Neural cell (in vitro differentiated cells): ENCODE results near the gene MALSU1.

ENCODE experiments used
- EP300 ChIP-seq: fragments of 450-650 bp; conservative IDR thresholded peaks from 2 replicates; pipeline ENCODE4 v1.6.1; 2014; ENCODE audit warnings: antibody characterized with exemption, mild to moderate bottlenecking, moderate library complexity; ENCODE audit not compliant: poor library complexity, severe bottlenecking
- TF ChIP-seq, protein P1 (sequence below): fragments of 450-650 bp; IDR thresholded peaks from 2 replicates; pipeline ENCODE4 v1.5.1; 2014; ENCODE audit warnings: antibody characterized with exemption, mild to moderate bottlenecking, moderate library complexity; ENCODE audit not compliant: poor library complexity, severe bottlenecking

DNA sequence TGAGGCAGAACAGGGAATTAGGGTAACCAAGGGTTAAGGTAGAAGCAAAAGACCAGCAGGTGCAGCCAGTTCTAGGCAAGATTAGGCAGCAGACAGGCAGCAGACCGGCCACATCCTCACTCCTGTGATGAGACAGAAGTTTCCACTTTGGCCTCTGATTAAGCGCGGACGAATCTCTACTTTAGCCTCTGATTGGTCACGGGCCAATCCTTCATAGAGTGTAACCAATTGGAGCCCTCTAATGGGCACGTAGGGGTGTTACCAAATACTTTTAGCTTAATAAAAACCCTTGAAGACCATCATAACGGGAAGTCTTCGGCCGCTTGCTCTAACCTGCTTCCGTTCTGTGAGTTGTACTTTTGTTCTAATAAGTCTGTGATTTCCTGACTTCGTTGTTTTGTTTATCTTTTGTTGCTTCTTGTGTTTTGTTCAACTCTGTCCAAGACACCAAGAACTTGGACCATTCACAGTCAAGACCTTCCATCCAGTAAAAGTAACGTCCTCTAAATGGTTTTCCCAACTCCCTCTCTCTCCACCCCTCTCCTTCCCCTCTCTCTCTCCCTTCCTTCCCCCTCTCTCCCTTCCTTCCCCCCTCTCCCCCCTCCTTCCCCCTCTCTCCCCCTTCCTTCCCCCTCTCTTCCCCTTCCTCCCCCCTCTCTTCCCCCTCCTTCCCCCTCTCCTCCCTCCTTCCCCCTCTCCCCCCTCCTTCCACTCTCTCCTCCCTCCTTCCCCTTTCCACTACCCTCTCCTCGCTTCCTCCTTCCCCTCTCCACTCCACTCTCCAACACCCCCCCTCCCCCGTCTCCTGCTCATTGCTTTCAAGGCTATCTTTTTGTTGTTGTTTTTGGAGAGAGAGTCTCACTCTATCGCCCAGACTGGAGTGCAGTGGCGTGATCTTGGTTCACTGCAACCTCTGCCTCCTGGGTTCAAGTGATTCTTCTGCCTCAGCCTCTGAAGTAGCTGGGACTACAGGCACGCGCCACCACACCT, 13.2 kb upstream of the MALSU1 start:
- TF ChIP-seq, protein P1, sequence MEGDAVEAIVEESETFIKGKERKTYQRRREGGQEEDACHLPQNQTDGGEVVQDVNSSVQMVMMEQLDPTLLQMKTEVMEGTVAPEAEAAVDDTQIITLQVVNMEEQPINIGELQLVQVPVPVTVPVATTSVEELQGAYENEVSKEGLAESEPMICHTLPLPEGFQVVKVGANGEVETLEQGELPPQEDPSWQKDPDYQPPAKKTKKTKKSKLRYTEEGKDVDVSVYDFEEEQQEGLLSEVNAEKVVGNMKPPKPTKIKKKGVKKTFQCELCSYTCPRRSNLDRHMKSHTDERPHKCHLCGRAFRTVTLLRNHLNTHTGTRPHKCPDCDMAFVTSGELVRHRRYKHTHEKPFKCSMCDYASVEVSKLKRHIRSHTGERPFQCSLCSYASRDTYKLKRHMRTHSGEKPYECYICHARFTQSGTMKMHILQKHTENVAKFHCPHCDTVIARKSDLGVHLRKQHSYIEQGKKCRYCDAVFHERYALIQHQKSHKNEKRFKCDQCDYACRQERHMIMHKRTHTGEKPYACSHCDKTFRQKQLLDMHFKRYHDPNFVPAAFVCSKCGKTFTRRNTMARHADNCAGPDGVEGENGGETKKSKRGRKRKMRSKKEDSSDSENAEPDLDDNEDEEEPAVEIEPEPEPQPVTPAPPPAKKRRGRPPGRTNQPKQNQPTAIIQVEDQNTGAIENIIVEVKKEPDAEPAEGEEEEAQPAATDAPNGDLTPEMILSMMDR: no peak
- TF ChIP-seq EP300: no peak
